ENCODE measurements around the gene RNF157. TPM values are rescaled to one million over a fixed set of nuclear protein-coding genes. Genes with fewer than 3 reads are reported as not detected.

The RNF157 gene
- 1 to 10 TPM; 1.7 to 6.6 (median 4.7) TPM for total RNA-seq

DNA sequence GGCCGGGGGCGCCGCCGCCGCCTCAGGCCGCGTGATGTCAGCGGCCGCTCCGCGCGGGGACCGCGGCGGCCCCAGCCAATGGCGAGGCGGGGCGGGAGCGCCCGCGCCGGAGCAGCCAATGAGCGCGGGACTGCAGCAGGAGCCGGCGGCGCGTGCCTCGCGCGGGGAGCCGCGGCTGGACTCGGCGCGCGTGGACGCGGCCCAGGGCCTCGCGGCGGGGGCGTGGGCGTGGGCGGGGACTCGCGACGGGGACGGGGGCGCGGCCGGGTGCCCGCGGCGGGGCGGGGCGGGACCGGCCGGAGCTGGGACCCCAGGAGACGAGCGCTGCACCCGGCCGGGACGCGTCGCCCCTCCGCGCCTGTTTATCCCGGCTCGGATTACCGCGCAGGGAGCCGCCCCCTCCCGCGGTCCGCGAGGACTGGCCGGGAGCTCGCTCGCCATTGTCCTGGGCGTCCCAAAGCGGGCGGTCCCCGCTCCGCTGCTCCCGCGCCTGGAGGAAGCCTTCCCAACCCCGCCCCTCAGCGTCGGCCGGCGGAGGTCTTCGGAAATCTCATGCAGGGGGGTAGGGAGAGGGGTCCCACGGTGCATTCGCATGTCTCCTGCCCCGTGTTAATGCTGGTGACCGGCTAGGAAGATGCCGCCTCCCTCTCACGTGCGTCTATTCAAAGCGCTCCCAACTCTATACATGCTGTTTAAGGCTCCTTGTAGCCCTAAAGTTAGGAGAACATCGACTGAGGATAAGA lies at the start of gene RNF157:
RNF157 (minus strand) TSS at position 33 of the 743 bp plus-strand sequence. CDS start 253 bp downstream, outside the sequence.
- intact Hi-C loops (cut with DNase I): no loop called here
- H3K36me3 ChIP-seq: no peaks in the 10 kb centered on the region
- peak within 1 kb of the TSS in 2 of 3 donors; percentile 42 to 48 for H3K4me3 ChIP-seq (replicated peaks in 1 of 3)
- H3K9me3 ChIP-seq: no peaks in the 10 kb centered on the region
- H3K27me3 ChIP-seq: no peaks in the 10 kb centered on the region
- peak; percentile 58 to 62 for DNase-seq
- peak in 1 of 2 donors; percentile 34 for TF ChIP-seq POLR2A (IDR thresholded peaks at IDR 0.05)
- TF ChIP-seq, protein P1, sequence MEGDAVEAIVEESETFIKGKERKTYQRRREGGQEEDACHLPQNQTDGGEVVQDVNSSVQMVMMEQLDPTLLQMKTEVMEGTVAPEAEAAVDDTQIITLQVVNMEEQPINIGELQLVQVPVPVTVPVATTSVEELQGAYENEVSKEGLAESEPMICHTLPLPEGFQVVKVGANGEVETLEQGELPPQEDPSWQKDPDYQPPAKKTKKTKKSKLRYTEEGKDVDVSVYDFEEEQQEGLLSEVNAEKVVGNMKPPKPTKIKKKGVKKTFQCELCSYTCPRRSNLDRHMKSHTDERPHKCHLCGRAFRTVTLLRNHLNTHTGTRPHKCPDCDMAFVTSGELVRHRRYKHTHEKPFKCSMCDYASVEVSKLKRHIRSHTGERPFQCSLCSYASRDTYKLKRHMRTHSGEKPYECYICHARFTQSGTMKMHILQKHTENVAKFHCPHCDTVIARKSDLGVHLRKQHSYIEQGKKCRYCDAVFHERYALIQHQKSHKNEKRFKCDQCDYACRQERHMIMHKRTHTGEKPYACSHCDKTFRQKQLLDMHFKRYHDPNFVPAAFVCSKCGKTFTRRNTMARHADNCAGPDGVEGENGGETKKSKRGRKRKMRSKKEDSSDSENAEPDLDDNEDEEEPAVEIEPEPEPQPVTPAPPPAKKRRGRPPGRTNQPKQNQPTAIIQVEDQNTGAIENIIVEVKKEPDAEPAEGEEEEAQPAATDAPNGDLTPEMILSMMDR (IDR thresholded peaks at IDR 0.05): no peak
- H3K27ac ChIP-seq: no peak within 1 kb of the TSS
- peaks cover 11 to 16% of the 10 kb centered on the region in 2 donors for H3K4me1 ChIP-seq
- 0% methylated on average over 7 to 33 of the region's 102 CpGs for WGBS, 2 donors

DNA sequence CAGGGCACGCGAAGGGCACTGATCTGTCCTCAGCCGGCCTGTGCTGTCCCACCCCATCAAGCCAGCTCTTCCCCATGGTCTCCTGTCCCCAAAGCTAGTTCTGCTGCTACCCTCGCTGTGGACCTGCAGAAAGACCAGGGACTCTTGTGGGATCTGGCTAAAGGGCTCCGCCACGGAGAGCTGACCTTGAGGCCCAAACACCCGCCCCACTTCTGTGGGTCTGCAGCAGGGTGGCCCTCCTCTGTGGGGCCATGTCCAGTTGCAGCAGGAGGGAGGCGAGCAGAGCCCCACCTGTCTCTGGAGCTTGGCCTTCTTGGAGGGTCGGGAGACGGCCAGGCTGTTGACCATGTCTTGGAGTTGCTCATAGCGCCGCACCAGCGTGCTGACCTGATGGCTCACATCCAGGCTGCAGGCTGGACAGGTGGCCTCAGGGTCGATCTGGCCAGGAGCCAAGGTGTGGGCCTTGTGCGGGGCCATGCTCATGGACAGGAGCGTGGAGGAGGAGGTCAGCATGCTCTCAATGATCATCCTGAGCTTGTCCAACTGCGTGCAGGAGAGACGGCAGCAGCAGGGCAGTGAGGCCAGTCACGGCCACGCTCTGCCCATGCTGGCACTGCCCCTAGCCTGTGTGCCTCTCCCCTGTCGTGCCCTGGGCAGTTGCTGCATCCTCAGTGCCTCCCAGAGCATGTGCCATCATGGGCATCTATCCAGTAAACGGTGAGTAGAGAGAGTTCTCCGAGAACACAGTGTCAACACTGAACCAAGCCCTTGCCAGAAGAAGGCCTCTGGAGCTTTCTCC lies 41.5 kb upstream of the RNF157 start:
- DNase-seq: peak; percentile 82 to 83
- intact Hi-C loops (cut with DNase I): loop anchor here (2.0 kb wide), 1 partner anchor 161 kb away; no protein-coding TSS in a partner anchor

DNA sequence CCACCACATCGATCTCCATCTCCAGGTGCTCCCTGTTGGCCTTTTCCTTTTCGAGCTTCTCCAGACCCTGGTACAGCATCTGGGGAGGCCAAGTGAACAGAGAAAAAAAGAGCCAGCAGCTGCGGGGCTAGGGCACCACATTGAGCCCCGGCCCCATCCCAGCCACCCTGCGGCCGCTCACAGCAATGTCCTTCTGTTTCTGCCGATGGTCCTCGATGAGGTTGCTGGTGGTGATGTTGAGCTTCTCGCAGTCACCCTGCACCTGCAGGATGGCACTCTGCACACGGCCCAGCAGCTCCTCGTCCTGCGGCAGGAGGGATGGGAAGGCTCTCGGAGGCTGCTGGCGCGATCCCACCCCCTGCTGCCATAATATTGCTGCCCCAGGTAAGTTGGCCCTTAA lies 40.4 kb upstream of the RNF157 start:
- 96 to 98% methylated on average over 15 of the region's 15 CpGs for WGBS, 2 donors
- DNase-seq: no peak
- H3K9me3 ChIP-seq: no peaks in the 10 kb centered on the region
- intact Hi-C loops (cut with DNase I): loop anchor here (2.0 kb wide), 1 partner anchor 160 kb away; no protein-coding TSS in a partner anchor
- peaks cover 7 to 27% of the 10 kb centered on the region in 2 donors for H3K4me1 ChIP-seq
- no peaks in the 10 kb centered on the region for H3K36me3 ChIP-seq
- TF ChIP-seq, protein P1 (IDR thresholded peaks at IDR 0.05): no peak
- no peak for TF ChIP-seq POLR2A (IDR thresholded peaks at IDR 0.05)
- no peaks in the 10 kb centered on the region for H3K27me3 ChIP-seq
- no peak overlapping the region for H3K4me3 ChIP-seq (replicated peaks in 1 of 3)
- no peak overlapping the region for H3K27ac ChIP-seq

More for the DNA sequence above, 41.5 kb upstream of the RNF157 start:
- Histone ChIP-seq H3K36me3 (no peaks in the 10 kb centered on the region), H3K27me3 (no peaks in the 10 kb centered on the region), H3K9me3 (no peaks in the 10 kb centered on the region), H3K27ac (peak overlapping the region in 1 of 3 donors; percentile 36), H3K4me3 (replicated peaks in 1 of 3) (no peak overlapping the region), H3K4me1 (peaks cover 7 to 27% of the 10 kb centered on the region in 2 donors)
- TF ChIP-seq POLR2A (IDR thresholded peaks at IDR 0.05): no peak
- TF ChIP-seq, protein P1 (IDR thresholded peaks at IDR 0.05): no peak
- WGBS, 2 donors: 57 to 82% methylated on average over 14 to 19 of the region's 23 CpGs

DNA sequence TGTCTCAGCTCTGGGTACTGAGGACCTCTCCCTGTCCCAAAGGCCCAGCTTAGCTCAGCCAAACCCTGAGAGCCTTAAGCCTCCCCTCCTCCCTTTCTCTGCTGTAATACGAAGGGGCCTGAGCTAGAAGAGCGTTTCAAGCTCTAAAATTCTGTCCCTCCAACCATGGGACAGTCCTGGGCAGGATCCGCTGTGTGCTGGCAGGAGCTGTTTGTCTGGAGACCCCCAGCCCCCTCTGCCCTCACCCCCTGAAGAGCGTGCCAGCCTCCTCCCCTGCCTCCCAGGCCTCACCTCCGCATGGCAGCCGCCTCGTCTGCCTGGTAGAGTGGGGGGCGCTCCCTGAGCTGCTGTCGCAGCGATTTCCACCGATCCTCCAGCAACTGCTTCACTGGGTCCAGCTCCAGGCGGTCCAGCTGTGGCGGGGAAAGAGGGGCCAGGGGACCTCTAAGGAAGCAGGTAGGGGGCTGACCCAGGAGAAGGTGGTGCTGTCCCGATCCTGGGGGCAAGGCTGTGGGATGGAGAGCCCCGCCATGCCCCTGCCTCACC lies 39.5 kb upstream of the RNF157 start:
- H3K4me1 ChIP-seq: peaks cover 7 to 27% of the 10 kb centered on the region in 2 donors

More for the DNA sequence above, 39.5 kb upstream of the RNF157 start:
- 82 to 87% methylated on average over 8 to 14 of the region's 15 CpGs for WGBS, 2 donors
- TF ChIP-seq, protein P1 (IDR thresholded peaks at IDR 0.05): no peak
- TF ChIP-seq POLR2A (IDR thresholded peaks at IDR 0.05): no peak
- peak overlapping the region; percentile 39 to 64 (median 61) for H3K27ac ChIP-seq
- no peaks in the 10 kb centered on the region for H3K9me3 ChIP-seq
- H3K4me3 ChIP-seq (replicated peaks in 1 of 3): no peak overlapping the region
- H3K36me3 ChIP-seq: no peaks in the 10 kb centered on the region
- no peak for DNase-seq
- intact Hi-C loops (cut with DNase I): loop anchor here (2.0 to 10.0 kb wide), 3 partner anchors 98 to 275 kb away; partner anchors contain the start of gene CDK3
- no peaks in the 10 kb centered on the region for H3K27me3 ChIP-seq

Measured in thyroid gland (tissue), 4 donors.